H1 (cell line): ENCODE data around the gene UBXN11. TPM values are rescaled to one million over a fixed set of nuclear protein-coding genes. Genes with fewer than 3 reads are reported as not detected.

Source experiments
- BACH1 ChIP-seq: IDR thresholded peaks from 2 replicates; pipeline ENCODE4 v1.6.1; 2012; ENCODE audit warnings: low read length, improper control_type of control experiment
- CEBPB ChIP-seq: IDR thresholded peaks from 2 replicates; pipeline ENCODE4 v1.6.1; 2012; ENCODE audit warnings: low read depth, low read length
- CHD2 ChIP-seq: IDR thresholded peaks from 2 replicates; pipeline ENCODE4 v1.6.1; 2012; ENCODE audit warnings: low read length, improper control_type of control experiment
- CREB1 ChIP-seq: IDR thresholded peaks from 2 replicates; pipeline ENCODE4 v1.6.1; 2012; ENCODE audit warnings: inconsistent platforms
- EGR1 ChIP-seq: IDR thresholded peaks from 2 replicates; pipeline ENCODE4 v1.6.1; 2011; ENCODE audit warnings: low read depth, low read length, borderline replicate concordance
- EP300 ChIP-seq, 2 experiments: IDR thresholded peaks; 1 replicate in 1 of 2; 2 replicates in 1 of 2; pipeline ENCODE4 v1.6.1; 2011 to 2012; ENCODE audit warnings: low read depth in 2 of 2, low read length in 2 of 2, mild to moderate bottlenecking in 2 of 2, borderline replicate concordance in 1 of 2, inconsistent platforms in 1 of 2, moderate library complexity in 1 of 2
- GABPA ChIP-seq: IDR thresholded peaks from 2 replicates; pipeline ENCODE4 v1.6.1; 2011; ENCODE audit warnings: mild to moderate bottlenecking, low read length, moderate library complexity, borderline replicate concordance; ENCODE audit not compliant: insufficient read depth
- GTF2F1 ChIP-seq: IDR thresholded peaks from 2 replicates; pipeline ENCODE4 v1.6.1; 2012; ENCODE audit warnings: low read depth, low read length, improper control_type of control experiment, borderline replicate concordance
- JUND ChIP-seq: IDR thresholded peaks from 2 replicates; pipeline ENCODE4 v1.6.1; 2011; ENCODE audit warnings: mild to moderate bottlenecking, improper control_type of control experiment, low read length
- MAX ChIP-seq: IDR thresholded peaks from 2 replicates; pipeline ENCODE4 v1.6.1; 2012; ENCODE audit warnings: inconsistent platforms
- RAD21 ChIP-seq, 2 experiments: IDR thresholded peaks in 1 of 2; conservative IDR thresholded peaks in 1 of 2; 2 replicates each; pipeline ENCODE4 v1.6.1; 2011; ENCODE audit warnings: low read depth in 2 of 2, low read length in 2 of 2, improper control_type of control experiment in 1 of 2, inconsistent platforms in 1 of 2, mild to moderate bottlenecking in 1 of 2, moderate library complexity in 1 of 2
- RBBP5 ChIP-seq: IDR thresholded peaks from 2 replicates; pipeline ENCODE4 v1.7.1; 2012; ENCODE audit warnings: low read depth, mild to moderate bottlenecking, inconsistent platforms, low read length, moderate library complexity, borderline replicate concordance
- RNF2 ChIP-seq: fragments of 200-900, 300-1000 bp; sonication (generic); IDR thresholded peaks from 2 replicates; pipeline ENCODE4 v1.7.1; 2016; ENCODE audit warnings: borderline replicate concordance, low read depth, mild to moderate bottlenecking, antibody characterized with exemption, low read length; ENCODE audit not compliant: poor library complexity, severe bottlenecking; ENCODE audit errors: missing control alignments
- SIN3A ChIP-seq, 2 experiments: IDR thresholded peaks in 1 of 2; conservative IDR thresholded peaks in 1 of 2; 2 replicates each; pipeline ENCODE4 v1.6.1; 2011 to 2012; ENCODE audit warnings: low read length in 2 of 2, improper control_type of control experiment in 1 of 2, low read depth in 1 of 2, mild to moderate bottlenecking in 1 of 2
- SIX5 ChIP-seq: IDR thresholded peaks from 2 replicates; pipeline ENCODE4 v1.6.1; 2011; ENCODE audit warnings: mild to moderate bottlenecking, low read depth, low read length
- SP4 ChIP-seq: IDR thresholded peaks from 2 replicates; pipeline ENCODE4 v1.6.1; 2012; ENCODE audit warnings: low read length, inconsistent platforms
- SRF ChIP-seq: IDR thresholded peaks from 2 replicates; pipeline ENCODE4 v1.6.1; 2011; ENCODE audit warnings: mild to moderate bottlenecking, low read depth, low read length, moderate library complexity
- TAF7 ChIP-seq: optimal IDR thresholded peaks from 2 replicates; pipeline ENCODE3; 2011; ENCODE audit warnings: low read depth, mild to moderate bottlenecking, inconsistent platforms, low read length, moderate library complexity, borderline replicate concordance
- TBP ChIP-seq: IDR thresholded peaks from 2 replicates; pipeline ENCODE4 v1.6.1; 2011; ENCODE audit warnings: low read depth, low read length, improper control_type of control experiment
- polyA plus RNA-seq, 7 experiments: library from polyadenylated mRNA; depleted of rRNA in 3 of 7; stranded (reverse) in 5 of 7; unstranded in 2 of 7; fragments of >200 nt in 5 of 7; fragments of 200-250 nt in 2 of 7; gene quantifications; 1 replicate in 5 of 7; 2 replicates in 1 of 7; 4 replicates in 1 of 7; pipeline versions ENCODE4 v1.2.1 to v1.2.3, GENCODE V29; 2011 to 2013; ENCODE audit warnings: missing spikeins in 2 of 7, mixed read lengths in 2 of 7
- total RNA-seq: library from RNA; stranded (reverse); fragmentation: NEBNext Ultra II Directional; extraction: Animal tissue kit (Norgen Biotek cat#: 25700); gene quantifications from 2 replicates; pipeline ENCODE4 v1.2.1, GENCODE V29; 2021
- TF ChIP-seq, protein P1 (sequence below): IDR thresholded peaks from 2 replicates; pipeline ENCODE4 v1.6.1; 2011; ENCODE audit warnings: low read length, improper control_type of control experiment
- TF ChIP-seq, protein P2 (sequence below): IDR thresholded peaks from 2 replicates; pipeline ENCODE4 v1.6.1; 2011; ENCODE audit warnings: low read depth, mild to moderate bottlenecking, low read length; ENCODE audit not compliant: insufficient read depth

The UBXN11 gene
- total and polyA plus RNA-seq, 2 of the 8 experiments (the other 6 are each of a cell fraction or from before 2014, with no cell fraction given): 6.3 to 10.4 TPM

DNA sequence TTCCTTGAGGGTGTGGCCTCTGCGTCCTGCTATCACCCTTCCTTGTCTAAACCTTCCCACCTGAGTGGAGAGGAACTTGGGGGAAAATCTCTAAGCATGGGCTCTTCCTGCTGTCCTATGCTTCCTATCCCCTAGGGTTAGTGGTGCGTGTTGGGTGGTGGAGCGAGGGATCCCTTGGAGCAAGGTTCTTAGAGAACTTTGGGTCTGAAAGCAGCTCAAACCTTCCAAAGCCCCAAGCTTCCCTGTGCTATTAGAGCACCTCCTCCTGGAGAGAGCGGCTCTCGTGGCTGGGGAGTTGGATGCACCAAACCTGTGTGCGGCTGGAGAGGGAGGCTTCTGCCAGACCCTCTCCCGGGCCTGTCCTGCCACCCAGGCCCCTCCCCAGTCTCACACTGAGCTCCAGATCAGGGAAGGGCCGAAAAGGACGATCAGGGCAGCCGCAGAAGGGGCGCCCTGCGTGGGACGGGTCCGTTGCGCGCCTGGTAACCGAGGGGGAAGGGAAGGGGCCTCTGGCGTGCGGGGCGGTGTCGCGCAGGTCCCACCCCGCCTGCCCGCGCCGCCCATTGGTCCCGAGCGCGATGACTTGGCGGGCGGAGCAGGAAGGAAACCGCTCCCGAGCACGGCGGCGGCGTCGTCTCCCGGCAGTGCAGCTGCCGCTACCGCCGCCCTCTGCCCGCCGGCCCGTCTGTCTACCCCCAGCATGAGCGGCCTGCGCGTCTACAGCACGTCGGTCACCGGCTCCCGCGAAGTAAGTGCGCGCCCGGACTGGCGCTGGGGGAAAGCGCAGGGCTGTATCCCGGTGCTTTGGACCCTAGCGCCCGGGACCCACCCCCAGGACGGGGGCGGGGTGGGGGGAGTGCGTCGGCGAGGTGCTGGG, 26.7 kb downstream of the UBXN11 start, which contains the start of gene SH3BGRL3 (continued):
- TF ChIP-seq MAX: peak; percentile 29; the same call in 1 of the 2 replicates
- TF ChIP-seq SIX5: no peak
- TF ChIP-seq SIN3A (conservative IDR thresholded peaks at IDR 0.05 in 1 of 2, IDR thresholded peaks at IDR 0.05 in 1 of 2; ENCODE audit: low read depth in 1 of 2, low read length in 2 of 2): peak; percentile 32 to 60; a peak in 3 of 4 replicates
- 0 out of 2 replicates have a peak, but pooled peaks have one; percentile 13 for TF ChIP-seq GABPA
- TF ChIP-seq BACH1: peak; percentile 33; the same call in 1 of the 2 replicates
- peak; percentile 67 for TF ChIP-seq TAF7
- no peak for TF ChIP-seq EP300 (IDR thresholded peaks at IDR 0.05; ENCODE audit: borderline replicate concordance in 1 of 2, low read depth in 2 of 2, low read length in 2 of 2)
- TF ChIP-seq SRF: no peak
- TF ChIP-seq, protein P1, sequence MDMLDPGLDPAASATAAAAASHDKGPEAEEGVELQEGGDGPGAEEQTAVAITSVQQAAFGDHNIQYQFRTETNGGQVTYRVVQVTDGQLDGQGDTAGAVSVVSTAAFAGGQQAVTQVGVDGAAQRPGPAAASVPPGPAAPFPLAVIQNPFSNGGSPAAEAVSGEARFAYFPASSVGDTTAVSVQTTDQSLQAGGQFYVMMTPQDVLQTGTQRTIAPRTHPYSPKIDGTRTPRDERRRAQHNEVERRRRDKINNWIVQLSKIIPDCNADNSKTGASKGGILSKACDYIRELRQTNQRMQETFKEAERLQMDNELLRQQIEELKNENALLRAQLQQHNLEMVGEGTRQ: no peak
- no peak for TF ChIP-seq CHD2
- TF ChIP-seq RAD21 (IDR thresholded peaks at IDR 0.05 in 1 of 2, conservative IDR thresholded peaks at IDR 0.05 in 1 of 2; ENCODE audit: low read depth in 2 of 2, low read length in 2 of 2): peak; percentile 48 to 51
- TF ChIP-seq, protein P2, sequence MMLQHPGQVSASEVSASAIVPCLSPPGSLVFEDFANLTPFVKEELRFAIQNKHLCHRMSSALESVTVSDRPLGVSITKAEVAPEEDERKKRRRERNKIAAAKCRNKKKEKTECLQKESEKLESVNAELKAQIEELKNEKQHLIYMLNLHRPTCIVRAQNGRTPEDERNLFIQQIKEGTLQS: no peak
- no peak for TF ChIP-seq SP4
- no peak for TF ChIP-seq RNF2
- peak; percentile 63 for TF ChIP-seq CREB1
- TF ChIP-seq RBBP5: 0 out of 2 replicates have a peak, but pooled peaks have one; percentile 31
- TF ChIP-seq TBP: 0 out of 2 replicates have a peak, but pooled peaks have one; percentile 2
- TF ChIP-seq CEBPB: no peak
- TF ChIP-seq EGR1: no peak
- no peak for TF ChIP-seq GTF2F1
- no peak for TF ChIP-seq JUND
